Fibroblast of the conjunctiva (primary cell): ENCODE results near the gene TOMM6.
A peak's percentile ranks its signal among the peaks of the same experiment; 100 is the strongest.
"Not testable (repeated sequence)": the region's sequence is repeated elsewhere in the genome, so short reads cannot be mapped to it uniquely, and the experiment has no call there.

Experiments used
- DNase-seq: peaks from one replicate; pipeline ENCODE4 v3.0.0-alpha.2; 2010; ENCODE audit warnings: low read depth

Gene TOMM6

GRCh38 chr6:41763470-41763869 lies 24.0 kb upstream of the TOMM6 start:
- DNase-seq: no peak

GRCh38 chr6:41766043-41766664 lies 21.3 kb upstream of the TOMM6 start:
- not testable (repeated sequence) for DNase-seq

GRCh38 chr6:41767112-41767833 lies 20.2 kb upstream of the TOMM6 start:
- peak; percentile 54 for DNase-seq

GRCh38 chr6:41768545-41769308 lies 18.8 kb upstream of the TOMM6 start:
- no peak for DNase-seq

- DNase-seq: no peak
Measured at GRCh38 chr6:41769376-41769775, 18.1 kb upstream of the TOMM6 start.

GRCh38 chr6:41770381-41771057 lies 17.0 kb upstream of the TOMM6 start:
- no peak for DNase-seq

GRCh38 chr6:41771058-41771983 lies 16.2 kb upstream of the TOMM6 start:
- DNase-seq: no peak

- no peak for DNase-seq
Measured at GRCh38 chr6:41774841-41775240, 12.7 kb upstream of the TOMM6 start.

- DNase-seq: no peak
Measured at GRCh38 chr6:41775293-41775882, 12.1 kb upstream of the TOMM6 start.

- no peak for DNase-seq
Measured at GRCh38 chr6:41777551-41778285, 9.8 kb upstream of the TOMM6 start.

- DNase-seq: no peak
Measured at GRCh38 chr6:41778895-41779294, 8.6 kb upstream of the TOMM6 start.

GRCh38 chr6:41779336-41779735 lies 8.2 kb upstream of the TOMM6 start:
- DNase-seq: no peak

GRCh38 chr6:41779788-41780550 lies 7.5 kb upstream of the TOMM6 start, which contains the start of gene FRS3:
Gene FRS3 (minus strand): TSS chr6:41779900. CDS start chr6:41776987, 2,913 bp downstream.
- DNase-seq: peak; percentile 92

GRCh38 chr6:41780551-41781365 lies 6.7 kb upstream of the TOMM6 start, which contains the start of gene PRICKLE4:
Gene PRICKLE4 (plus strand): TSS chr6:41780782. CDS start chr6:41783474, 2,692 bp downstream.
- DNase-seq: no peak

- DNase-seq: no peak
Measured at GRCh38 chr6:41781366-41781730, 6.1 kb upstream of the TOMM6 start.

- no peak for DNase-seq
Measured at GRCh38 chr6:41783106-41783780, 4.3 kb upstream of the TOMM6 start.

- DNase-seq: no peak
Measured at GRCh38 chr6:41784581-41785171, 2.8 kb upstream of the TOMM6 start.
